Parathyroid adenoma (tissue), 2 donors: ENCODE measurements around the gene MTIF3.

Experiments used
- H2AFZ ChIP-seq: fragments of 300-600 bp; sonication (generic); one replicate; pipeline ENCODE4 v1.7.0; 2017; ENCODE audit warnings: antibody characterized with exemption, mild to moderate bottlenecking
- H3K27ac ChIP-seq: fragments of 300-600 bp; sonication (generic); one replicate; pipeline ENCODE4 v1.7.0; 2017
- H3K27me3 ChIP-seq: fragments of 300-600 bp; sonication (generic); one replicate; pipeline ENCODE4 v1.7.0; 2017; ENCODE audit warnings: low read length; ENCODE audit not compliant: control insufficient read depth, insufficient read depth
- H3K36me3 ChIP-seq: fragments of 300-600 bp; sonication (generic); one replicate; pipeline ENCODE4 v1.7.0; 2017; ENCODE audit warnings: low read length; ENCODE audit not compliant: control insufficient read depth, insufficient read depth
- H3K4me1 ChIP-seq: fragments of 300-600 bp; sonication (generic); one replicate; pipeline ENCODE4 v1.7.0; 2017; ENCODE audit warnings: control low read depth
- H3K4me2 ChIP-seq: fragments of 300-600 bp; sonication (generic); one replicate; pipeline ENCODE4 v1.7.0; 2017; ENCODE audit warnings: low read length
- H3K4me3 ChIP-seq: fragments of 300-600 bp; sonication (generic); one replicate; pipeline ENCODE4 v1.7.0; 2017; ENCODE audit warnings: low read depth, low read length
- H3K79me2 ChIP-seq: fragments of 300-600 bp; sonication (generic); one replicate; pipeline ENCODE4 v1.7.0; 2017; ENCODE audit warnings: control low read depth
- H3K9ac ChIP-seq: fragments of 300-600 bp; sonication (generic); one replicate; pipeline ENCODE4 v1.7.0; 2017; ENCODE audit warnings: mild to moderate bottlenecking
- H3K9me3 ChIP-seq: fragments of 300-600 bp; sonication (generic); one replicate; pipeline ENCODE4 v1.7.0; 2017; ENCODE audit warnings: low read length; ENCODE audit not compliant: control insufficient read depth
- TF ChIP-seq, protein P1 (sequence below): fragments of 300-600 bp; sonication (generic); IDR thresholded peaks from one replicate; pipeline ENCODE4 v1.7.0; 2017; ENCODE audit warnings: antibody characterized with exemption, mild to moderate bottlenecking
- donor health status: primary hyperparathyroidism.

MTIF3 gene

DNA sequence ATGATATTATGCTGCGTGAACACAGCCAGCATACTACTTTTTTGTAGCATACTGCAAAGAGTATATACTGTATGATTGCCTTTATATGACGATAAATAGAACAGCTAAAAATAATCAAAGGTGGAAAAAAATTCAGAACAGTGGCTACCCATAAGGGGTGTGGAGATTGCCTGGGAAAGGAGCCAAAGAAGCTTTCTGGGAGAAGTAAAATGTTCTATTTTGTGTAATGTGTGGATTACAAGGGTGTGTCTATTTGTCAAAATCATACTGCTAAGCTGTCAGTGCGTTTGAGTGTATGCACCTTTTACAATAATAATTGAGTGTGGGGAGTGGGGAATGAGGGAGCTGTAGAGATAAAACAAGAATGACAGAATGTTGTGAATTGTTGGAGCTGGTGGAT, 45.2 kb upstream of the MTIF3 start:
- H3K79me2 ChIP-seq = no peaks in the 10 kb centered on the region
- H3K4me2 ChIP-seq = no peak overlapping the region
- no peaks in the 10 kb centered on the region for H3K9me3 ChIP-seq
- TF ChIP-seq, protein P1, sequence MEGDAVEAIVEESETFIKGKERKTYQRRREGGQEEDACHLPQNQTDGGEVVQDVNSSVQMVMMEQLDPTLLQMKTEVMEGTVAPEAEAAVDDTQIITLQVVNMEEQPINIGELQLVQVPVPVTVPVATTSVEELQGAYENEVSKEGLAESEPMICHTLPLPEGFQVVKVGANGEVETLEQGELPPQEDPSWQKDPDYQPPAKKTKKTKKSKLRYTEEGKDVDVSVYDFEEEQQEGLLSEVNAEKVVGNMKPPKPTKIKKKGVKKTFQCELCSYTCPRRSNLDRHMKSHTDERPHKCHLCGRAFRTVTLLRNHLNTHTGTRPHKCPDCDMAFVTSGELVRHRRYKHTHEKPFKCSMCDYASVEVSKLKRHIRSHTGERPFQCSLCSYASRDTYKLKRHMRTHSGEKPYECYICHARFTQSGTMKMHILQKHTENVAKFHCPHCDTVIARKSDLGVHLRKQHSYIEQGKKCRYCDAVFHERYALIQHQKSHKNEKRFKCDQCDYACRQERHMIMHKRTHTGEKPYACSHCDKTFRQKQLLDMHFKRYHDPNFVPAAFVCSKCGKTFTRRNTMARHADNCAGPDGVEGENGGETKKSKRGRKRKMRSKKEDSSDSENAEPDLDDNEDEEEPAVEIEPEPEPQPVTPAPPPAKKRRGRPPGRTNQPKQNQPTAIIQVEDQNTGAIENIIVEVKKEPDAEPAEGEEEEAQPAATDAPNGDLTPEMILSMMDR = no peak
- no peak overlapping the region for H3K9ac ChIP-seq
- H3K4me3 ChIP-seq = no peak overlapping the region
- no peaks in the 10 kb centered on the region for H3K36me3 ChIP-seq
- no peak overlapping the region for H2AFZ ChIP-seq
- no peaks in the 10 kb centered on the region for H3K4me1 ChIP-seq
- no peak overlapping the region for H3K27ac ChIP-seq
- no peaks in the 10 kb centered on the region for H3K27me3 ChIP-seq

DNA sequence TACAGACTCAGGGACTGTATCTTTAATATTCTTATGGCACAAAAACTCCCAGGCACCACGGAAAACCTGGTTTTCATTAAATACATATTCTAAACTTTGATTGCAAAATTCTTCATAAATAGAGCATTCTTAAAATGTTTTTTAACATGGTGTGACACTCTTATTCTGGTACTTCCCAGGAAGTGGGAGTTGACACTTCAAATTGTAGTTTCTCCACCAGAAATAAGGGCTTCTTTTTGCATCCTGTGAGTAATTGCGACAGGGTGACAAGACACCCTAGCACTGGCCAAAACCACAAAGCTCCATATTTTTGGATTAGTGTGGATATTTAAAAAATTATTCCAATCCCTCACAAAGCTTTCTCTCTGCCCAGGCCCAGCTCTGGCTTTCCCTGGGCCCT, 43.6 kb upstream of the MTIF3 start:
- Histone ChIP-seq H3K4me3 (no peak overlapping the region), H3K9me3 (no peaks in the 10 kb centered on the region), H3K4me2 (no peak overlapping the region), H3K4me1 (no peaks in the 10 kb centered on the region), H2AFZ (no peak overlapping the region), H3K27me3 (no peaks in the 10 kb centered on the region), H3K9ac (no peak overlapping the region), H3K79me2 (no peaks in the 10 kb centered on the region), H3K27ac (no peak overlapping the region), H3K36me3 (no peaks in the 10 kb centered on the region)
- TF ChIP-seq, protein P1 = no peak

DNA sequence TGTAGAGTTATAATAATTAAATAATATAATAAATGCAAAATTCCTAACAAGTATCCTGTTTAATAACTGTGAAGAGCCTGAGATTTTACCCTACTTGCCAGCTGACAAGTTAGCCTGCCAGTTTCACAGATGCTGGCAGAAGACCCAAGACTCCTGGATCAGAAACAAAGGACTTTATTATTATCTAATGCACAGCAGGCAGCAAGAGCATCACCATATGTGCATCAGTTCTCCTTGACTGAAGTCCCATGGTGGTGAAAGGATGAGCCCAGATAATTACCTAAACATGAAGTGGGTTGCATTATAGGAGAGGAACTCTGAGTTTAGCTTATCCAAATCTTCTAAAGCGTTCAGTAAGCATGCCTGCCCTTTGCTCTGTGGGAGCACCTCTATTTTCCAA, 39.1 kb upstream of the MTIF3 start:
- Histone ChIP-seq H3K4me3 (no peak overlapping the region), H2AFZ (no peak overlapping the region), H3K36me3 (no peaks in the 10 kb centered on the region), H3K27ac (no peak overlapping the region), H3K9ac (no peak overlapping the region), H3K4me1 (no peaks in the 10 kb centered on the region), H3K4me2 (no peak overlapping the region), H3K79me2 (no peaks in the 10 kb centered on the region), H3K9me3 (no peaks in the 10 kb centered on the region), H3K27me3 (no peaks in the 10 kb centered on the region)
- TF ChIP-seq, protein P1 = no peak

DNA sequence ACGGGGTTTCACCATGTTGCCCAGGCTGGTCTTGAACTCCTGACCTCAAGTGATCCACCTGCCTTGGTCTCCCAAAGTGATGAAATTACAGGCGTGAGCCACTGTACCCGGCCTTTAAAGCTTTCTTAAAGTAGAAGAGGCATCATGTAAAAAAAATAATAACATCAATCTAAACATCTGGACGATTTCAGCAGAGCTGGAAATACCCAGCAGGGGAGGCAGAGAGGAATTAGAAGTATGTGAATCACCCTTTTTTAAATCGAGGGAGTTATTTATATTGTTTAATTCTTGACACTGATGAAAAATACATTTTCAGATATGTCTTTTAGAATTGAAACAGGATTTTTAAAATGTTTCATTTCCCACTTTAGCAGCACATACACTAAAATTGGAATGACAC, 37.4 kb upstream of the MTIF3 start:
- H3K4me2 ChIP-seq = no peak overlapping the region
- no peak overlapping the region for H3K9ac ChIP-seq
- no peaks in the 10 kb centered on the region for H3K9me3 ChIP-seq
- no peak overlapping the region for H2AFZ ChIP-seq
- TF ChIP-seq, protein P1 = no peak
- H3K27ac ChIP-seq = no peak overlapping the region
- H3K36me3 ChIP-seq = no peaks in the 10 kb centered on the region
- H3K4me3 ChIP-seq = no peak overlapping the region
- H3K79me2 ChIP-seq = no peaks in the 10 kb centered on the region
- H3K27me3 ChIP-seq = no peaks in the 10 kb centered on the region
- no peaks in the 10 kb centered on the region for H3K4me1 ChIP-seq

DNA sequence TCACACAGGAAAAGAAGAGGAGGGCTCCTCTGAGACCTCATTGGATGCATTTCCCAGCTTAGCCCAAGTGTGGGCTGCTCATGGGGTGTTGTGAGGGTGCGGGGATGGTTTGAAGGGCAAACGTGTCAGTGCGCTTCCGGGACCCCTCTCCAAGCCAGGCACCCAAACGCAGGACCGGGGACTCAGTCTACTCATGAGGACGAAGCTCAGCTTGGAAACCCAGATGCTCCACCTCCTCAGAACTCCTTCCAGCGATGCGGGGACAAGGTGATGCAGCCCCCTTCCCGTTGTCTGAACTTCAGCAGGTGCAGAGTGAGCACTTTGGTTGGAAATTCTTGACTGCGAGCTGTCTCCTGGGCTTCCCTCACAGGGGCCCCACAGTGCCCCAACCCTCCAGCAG, 33.1 kb upstream of the MTIF3 start:
- Histone ChIP-seq H3K4me2 (no peak overlapping the region), H3K9ac (no peak overlapping the region), H3K36me3 (no peaks in the 10 kb centered on the region), H3K27ac (no peak overlapping the region), H3K9me3 (no peaks in the 10 kb centered on the region), H3K4me3 (no peak overlapping the region), H3K79me2 (no peaks in the 10 kb centered on the region), H3K27me3 (no peaks in the 10 kb centered on the region), H2AFZ (no peak overlapping the region), H3K4me1 (no peaks in the 10 kb centered on the region)
- TF ChIP-seq, protein P1 = no peak
